Heart right ventricle (tissue), 16 donors: ENCODE results near the gene CBLB. TPM values are rescaled to one million over a fixed set of nuclear protein-coding genes. Genes with fewer than 3 reads are reported as not detected.

ENCODE experiments used
- ATAC-seq, 8 donors: fragments of 200-7000 bp; cut with Tn5 transposase; one replicate each; pipeline ENCODE4 v1.9.1; 2020; ENCODE audit warnings: mild to moderate bottlenecking in 8 of 8, moderate library complexity in 8 of 8, moderate number of reproducible peaks in 1 of 8
- DNase-seq, 2 donors: peaks; one replicate each; pipeline ENCODE4 v3.0.0-alpha.2; 2020
- H3K27ac ChIP-seq, 10 donors: fragments of 200-600 bp; sonication (generic) in 2 of 10; one replicate each; pipeline versions ENCODE4 v1.5.0 to v1.8.0; 2020 to 2022; ENCODE audit warnings: mild to moderate bottlenecking in 3 of 10
- H3K27me3 ChIP-seq, 7 donors: fragments of 200-600 bp; one replicate each; pipeline ENCODE4 v1.8.0; 2021 to 2022; ENCODE audit warnings: mild to moderate bottlenecking in 2 of 7
- H3K36me3 ChIP-seq, 9 donors: fragments of 200-600 bp; sonication (generic) in 1 of 9; one replicate each; pipeline versions ENCODE4 v1.5.0 to v1.8.0; 2020 to 2022; ENCODE audit warnings: mild to moderate bottlenecking in 2 of 9
- H3K4me1 ChIP-seq, 9 donors: fragments of 200-600 bp; sonication (generic) in 1 of 9; one replicate each; pipeline versions ENCODE4 v1.5.0 to v1.8.0; 2020 to 2022; ENCODE audit warnings: mild to moderate bottlenecking in 4 of 9
- H3K4me3 ChIP-seq, 10 donors: fragments of 200-600 bp; sonication (generic) in 2 of 10; one replicate each; pipeline versions ENCODE4 v1.5.0 to v1.8.0; 2020 to 2022; ENCODE audit warnings: mild to moderate bottlenecking in 7 of 10, moderate library complexity in 2 of 10
- H3K9me3 ChIP-seq, 11 donors: fragments of 200-600 bp in 10 of 11; sonication (generic) in 2 of 11; one replicate each; pipeline versions ENCODE4 v1.5.0 to v1.8.0; 2013 to 2022; ENCODE audit warnings: mild to moderate bottlenecking in 2 of 11, control low read depth in 1 of 11, moderate library complexity in 1 of 11
- CTCF ChIP-seq, 9 donors: fragments of 200-600 bp; sonication (generic) in 2 of 9; IDR thresholded peaks; one replicate each; pipeline versions ENCODE4 v1.5.0 to v1.8.0; 2021 to 2022; ENCODE audit warnings: antibody characterized with exemption in 9 of 9, mild to moderate bottlenecking in 5 of 9, moderate library complexity in 1 of 9
- WGBS, 2 donors: extraction: QIAGEN DNeasy Blood & Tissue Kit; methylation state at CpG; one replicate each; pipeline ENCODE4 v1.1.7; 2013; ENCODE audit warnings: inconsistent platforms in 1 of 2; 5-methylcytosine and 5-hydroxymethylcytosine counted together
- intact Hi-C, 10 donors: fragments of 100-400 bp; cut with DNase I; formaldehyde crosslinking; loops; one replicate each; pipeline versions ENCODE4 v1.11.1 to v1.14.2; 2022
- polyA plus RNA-seq, 2 donors: library from polyadenylated mRNA; stranded (reverse); fragments of 200-250 nt; gene quantifications; one replicate each; pipeline ENCODE4 v1.2.3, GENCODE V29; 2013
- total RNA-seq, 10 donors: library from RNA; stranded (reverse); fragmentation: NEBNext Ultra II Directional in 3 of 10; extraction: Animal tissue kit (Norgen Biotek cat#: 25700) in 3 of 10; gene quantifications; one replicate each; pipeline versions ENCODE4 v1.2.1 to v1.2.4, GENCODE V29; 2021 to 2023
- donor health status: Arrhythmogenic right ventricular cardiomyopathy.
- donor health status: ischemic (EF 13 %, LVEDD 7.1; RV severe dilation, severe dysfunction).
- donor health status: healthy with polysubstance abuse.
- donor health status: DM: no; HTN: yes; CAD: no.
- donor health status: DM: no; HTN: no; CAD: no.
- donor health status: ischemic (EF 25% LVEDD 6.9; RV normal size, moderate dysfunction).
- donor health status: ischemic (EF 25% LVEDD 5.7; RV mildly dilated, moderate dysfunction).
- donor health status: healthy.
- donor health status: DM: yes; HTN: yes; CAD: no.
- donor health status: Ischemic cardiomyopathy.
- donor health status: ischemic (EF 35%, LVEDD 5.7; RV mildly dilated, moderate dysfunction).
- donor health status: nonischemic (EF 11% LVEDD 7.7; RV severe dilation, severe dysfunction).
- donor health status: DM: yes; HTN: yes; CAD: no.
- donor health status: PGD.
- donor health status: ischemic (EF 29% LVEDD 5.4; RV normal size, mild dysfunction).
- donor health status: nonischemic (EF 23%, LVEDD 6.1; RV moderate dilation, normal function).

The CBLB gene
- total and polyA plus RNA-seq, 12 donors = 14.2 to 72.7 (median 46.0) TPM

GRCh38 chr3:105860641-105861040, 8.2 kb downstream of the CBLB start:
- DNase-seq = no peak
- Histone ChIP-seq H3K4me3 (no peak overlapping the region), H3K4me1 (peaks cover 5 to 96% (median 85%) of the 10 kb centered on the region in 9 donors), H3K27me3 (no peaks in the 10 kb centered on the region), H3K36me3 (peaks cover 0 to 92% (median 3%) of the 10 kb centered on the region in 9 donors), H3K27ac (peak overlapping the region in 8 of 10 donors; percentile 22 to 63 (median 36)), H3K9me3 (no peaks in the 10 kb centered on the region)
- peak in 3 of 8 donors; percentile 58 to 70 (median 65) for ATAC-seq
- intact Hi-C loops = loop anchor here in 6 of 10 donors (5.0 to 10.0 kb wide), 5 partner anchors 136 to 347 kb away; no protein-coding TSS in a partner anchor
- 3 to 24% methylated on average over 1 of the region's 1 CpG for WGBS, 2 donors
- TF ChIP-seq CTCF (IDR thresholded peaks at IDR 0.05) = no peak

- ATAC-seq = peak in 4 of 8 donors; percentile 31 to 49 (median 38)
- no peak for TF ChIP-seq CTCF (IDR thresholded peaks at IDR 0.05)
- peaks cover 0 to 95% (median 4%) of the 10 kb centered on the region in 9 donors for H3K36me3 ChIP-seq
- peak overlapping the region in 2 of 10 donors; percentile 20 to 40 for H3K27ac ChIP-seq
- peaks cover 5 to 70% (median 58%) of the 10 kb centered on the region in 9 donors for H3K4me1 ChIP-seq
- no peak for DNase-seq
- intact Hi-C loops = no loop called here
- H3K4me3 ChIP-seq = no peak overlapping the region
- H3K9me3 ChIP-seq = no peaks in the 10 kb centered on the region
- H3K27me3 ChIP-seq = no peaks in the 10 kb centered on the region
- 60 to 69% methylated on average over 3 of the region's 3 CpGs for WGBS, 2 donors
Measured at GRCh38 chr3:105858017-105858416, 10.8 kb downstream of the CBLB start.

GRCh38 chr3:105857601-105858000, 11.2 kb downstream of the CBLB start:
- DNase-seq = no peak
- Histone ChIP-seq H3K4me1 (peaks cover 5 to 66% (median 54%) of the 10 kb centered on the region in 9 donors), H3K9me3 (no peaks in the 10 kb centered on the region), H3K27ac (peak overlapping the region in 2 of 10 donors; percentile 20 to 40), H3K36me3 (peaks cover 0 to 95% (median 8%) of the 10 kb centered on the region in 9 donors), H3K4me3 (no peak overlapping the region), H3K27me3 (no peaks in the 10 kb centered on the region)
- 88 to 98% methylated on average over 1 of the region's 1 CpG for WGBS, 2 donors
- TF ChIP-seq CTCF (IDR thresholded peaks at IDR 0.05) = no peak
- ATAC-seq = peak in 3 of 8 donors; percentile 14 to 33 (median 16)
- intact Hi-C loops = no loop called here

- Histone ChIP-seq H3K36me3 (peaks cover 0 to 95% (median 8%) of the 10 kb centered on the region in 9 donors), H3K4me1 (peaks cover 5 to 65% (median 45%) of the 10 kb centered on the region in 9 donors), H3K27ac (no peak overlapping the region), H3K4me3 (no peak overlapping the region), H3K27me3 (no peaks in the 10 kb centered on the region), H3K9me3 (no peaks in the 10 kb centered on the region)
- no peak for DNase-seq
- no peak for ATAC-seq
- no peak for TF ChIP-seq CTCF (IDR thresholded peaks at IDR 0.05)
- intact Hi-C loops = no loop called here
- WGBS, 2 donors = 62 to 73% methylated on average over 2 of the region's 2 CpGs
Measured at GRCh38 chr3:105856605-105857004, 12.2 kb downstream of the CBLB start.
